HEK293T (cell line): ENCODE measurements around the gene ABR.
"Not testable (repeated sequence)": the region's sequence is repeated elsewhere in the genome, so short reads cannot be mapped to it uniquely, and the experiment has no call there.

Experiments
- CTCF ChIA-PET: fragments of 350-600 bp; formaldehyde crosslinking; extraction: SDS; loops from one replicate; lab custom pipeline; 2021; ENCODE audit warnings: antibody characterized with exemption, inconsistent platforms; lab: Yijun Ruan, JAX
- POLR2A ChIA-PET: fragments of 350-600 bp; formaldehyde crosslinking; extraction: SDS; loops from one replicate; lab custom pipeline; 2020; ENCODE audit warnings: antibody characterized with exemption, inconsistent platforms; lab: Yijun Ruan, JAX
- DNase-seq: peaks from one replicate; pipeline ENCODE4 v3.0.0; 2012; ENCODE audit warnings: mixed read lengths; ENCODE audit errors: extremely low spot score
- ARNT ChIP-seq: fragments of 450-650 bp; IDR thresholded peaks from 2 replicates; pipeline ENCODE4 v1.6.1; 2017; ENCODE audit warnings: mild to moderate bottlenecking
- BHLHE40 ChIP-seq: fragments of 450-650 bp; IDR thresholded peaks from 2 replicates; pipeline ENCODE4 v1.6.1; 2016; ENCODE audit warnings: mild to moderate bottlenecking, moderate library complexity, borderline replicate concordance
- CTBP1 ChIP-seq: fragments of 450-650 bp; IDR thresholded peaks from 2 replicates; pipeline ENCODE4 v1.6.1; 2016; ENCODE audit warnings: borderline replicate concordance
- ELF4 ChIP-seq: fragments of 450-650 bp; IDR thresholded peaks from 2 replicates; pipeline ENCODE4 v1.6.1; 2017; ENCODE audit warnings: antibody characterized with exemption
- FOXA1 ChIP-seq: fragments of 450-650 bp; IDR thresholded peaks from 2 replicates; pipeline ENCODE4 v1.6.1; 2016; ENCODE audit warnings: mild to moderate bottlenecking
- FOXK2 ChIP-seq: fragments of 450-650 bp; IDR thresholded peaks from 2 replicates; pipeline ENCODE4 v1.6.1; 2016; ENCODE audit warnings: mild to moderate bottlenecking
- FOXM1 ChIP-seq: fragments of 450-650 bp; IDR thresholded peaks from 2 replicates; pipeline ENCODE4 v1.6.1; 2017; ENCODE audit warnings: mild to moderate bottlenecking, borderline replicate concordance
- HDGF ChIP-seq: fragments of 450-650 bp; IDR thresholded peaks from 2 replicates; pipeline ENCODE4 v1.6.1; 2017; ENCODE audit warnings: antibody characterized with exemption, borderline replicate concordance
- L3MBTL2 ChIP-seq: fragments of 450-650 bp; conservative IDR thresholded peaks from 2 replicates; pipeline ENCODE4 v1.6.1; 2016; ENCODE audit warnings: mild to moderate bottlenecking
- LEF1 ChIP-seq: fragments of 450-650 bp; IDR thresholded peaks from 2 replicates; pipeline ENCODE4 v1.6.1; 2017; ENCODE audit warnings: mild to moderate bottlenecking, borderline replicate concordance
- NFRKB ChIP-seq: fragments of 450-650 bp; IDR thresholded peaks from 2 replicates; pipeline ENCODE4 v1.6.1; 2016; ENCODE audit warnings: mild to moderate bottlenecking, moderate library complexity
- SP1 ChIP-seq: fragments of 450-650 bp; IDR thresholded peaks from 2 replicates; pipeline ENCODE4 v1.6.1; 2017
- SUZ12 ChIP-seq: fragments of 450-650 bp; IDR thresholded peaks from 2 replicates; pipeline ENCODE4 v1.6.1; 2016; ENCODE audit warnings: mild to moderate bottlenecking
- TARDBP ChIP-seq: fragments of 450-650 bp; IDR thresholded peaks from 2 replicates; pipeline ENCODE4 v1.6.1; 2016
- ZNF384 ChIP-seq: fragments of 450-650 bp; IDR thresholded peaks from 2 replicates; pipeline ENCODE4 v1.6.1; 2016
- TF ChIP-seq, protein P1 (sequence below): fragments of 450-650 bp; IDR thresholded peaks from 2 replicates; pipeline ENCODE4 v1.6.1; 2016

ABR gene

DNA sequence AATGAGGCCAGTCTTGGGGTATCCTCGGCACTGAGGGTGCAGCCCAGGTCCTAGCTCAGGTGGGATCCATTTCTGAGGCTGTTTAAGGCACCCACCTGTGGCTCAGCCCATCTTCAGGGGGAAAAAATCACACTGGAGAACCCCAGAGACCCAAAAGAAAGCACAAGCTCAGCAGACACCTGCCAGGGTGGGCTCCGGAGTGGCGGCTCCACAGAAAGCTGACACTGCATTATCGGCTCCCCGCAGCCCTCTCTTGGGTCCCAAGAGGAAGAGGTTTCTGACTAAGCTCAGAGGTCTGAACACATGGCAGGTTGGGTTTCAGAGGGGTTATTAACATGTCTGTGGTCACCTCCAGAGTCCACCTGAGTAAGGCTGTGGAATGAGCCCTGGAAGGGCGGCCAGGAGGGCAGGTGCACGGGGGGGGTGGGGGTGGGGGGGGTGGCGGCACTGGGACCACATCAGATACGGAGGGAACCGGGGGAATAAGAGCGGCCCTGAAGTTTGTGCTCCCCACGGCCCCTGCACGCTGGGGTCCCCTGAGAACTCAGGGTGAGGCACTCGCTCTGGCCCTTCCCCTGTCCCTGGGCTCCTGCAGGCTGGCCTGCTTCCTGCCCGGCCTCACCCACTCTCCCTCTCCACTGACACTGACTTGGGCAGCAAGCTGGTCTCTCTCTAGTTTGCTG lies 103.3 kb downstream of the ABR start:
- DNase-seq = no peak
- ChIA-PET CTCF (interaction anchor here (0.7 to 1.9 kb wide), 2 partner anchors 20 to 35 kb away, joined by 3 to 10 read pairs; no protein-coding TSS in a partner anchor), POLR2A (no interaction called here)
- no peak for TF ChIP-seq L3MBTL2
- TF ChIP-seq CTBP1 = no peak
- TF ChIP-seq ELF4 = no peak
- no peak for TF ChIP-seq FOXA1
- no peak for TF ChIP-seq FOXK2
- TF ChIP-seq, protein P1, sequence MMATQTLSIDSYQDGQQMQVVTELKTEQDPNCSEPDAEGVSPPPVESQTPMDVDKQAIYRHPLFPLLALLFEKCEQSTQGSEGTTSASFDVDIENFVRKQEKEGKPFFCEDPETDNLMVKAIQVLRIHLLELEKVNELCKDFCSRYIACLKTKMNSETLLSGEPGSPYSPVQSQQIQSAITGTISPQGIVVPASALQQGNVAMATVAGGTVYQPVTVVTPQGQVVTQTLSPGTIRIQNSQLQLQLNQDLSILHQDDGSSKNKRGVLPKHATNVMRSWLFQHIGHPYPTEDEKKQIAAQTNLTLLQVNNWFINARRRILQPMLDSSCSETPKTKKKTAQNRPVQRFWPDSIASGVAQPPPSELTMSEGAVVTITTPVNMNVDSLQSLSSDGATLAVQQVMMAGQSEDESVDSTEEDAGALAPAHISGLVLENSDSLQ = no peak
- TF ChIP-seq FOXM1 = no peak
- no peak for TF ChIP-seq TARDBP
- TF ChIP-seq ZNF384 = no peak
- TF ChIP-seq SP1 = no peak
- TF ChIP-seq HDGF = no peak
- TF ChIP-seq BHLHE40 = no peak
- no peak for TF ChIP-seq LEF1
- TF ChIP-seq NFRKB = no peak

DNA sequence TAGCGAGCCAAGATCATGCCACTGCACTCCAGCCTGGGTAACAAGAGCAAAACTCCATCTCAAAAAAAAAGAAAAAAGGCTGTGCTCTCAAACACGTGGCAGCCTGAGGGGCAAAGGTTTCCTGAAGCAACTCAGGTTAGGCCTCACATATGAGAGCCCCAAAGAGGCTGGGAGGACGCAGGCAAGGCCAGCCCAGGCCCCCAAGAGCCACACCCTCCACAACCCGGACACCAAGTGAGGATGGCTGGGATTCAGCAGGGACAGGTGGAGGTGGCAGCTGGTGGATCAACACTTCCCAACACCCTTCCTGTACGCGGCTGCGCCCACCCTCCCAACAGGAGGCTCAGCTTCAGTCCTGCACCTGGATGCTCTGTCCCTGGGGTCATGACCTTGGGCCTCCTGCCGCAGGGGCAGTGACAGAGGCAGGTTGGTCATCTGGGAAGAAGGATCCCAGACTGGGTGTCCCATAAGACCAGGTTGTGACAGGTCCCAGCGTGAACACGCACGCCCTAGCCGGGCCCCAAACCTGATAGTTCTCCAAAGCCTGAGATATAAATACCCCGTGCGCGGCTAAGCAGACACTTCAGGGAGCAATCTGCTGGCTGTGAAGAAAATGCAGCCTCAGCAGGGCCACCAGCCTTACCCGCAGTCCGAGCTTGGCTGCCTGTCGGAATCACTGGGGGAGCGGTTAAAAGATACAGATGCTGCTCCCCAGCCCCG lies 104.7 kb downstream of the ABR start:
- no peak for DNase-seq
- ChIA-PET CTCF (interaction anchor here (1.9 kb wide), 1 partner anchor 19 kb away, joined by 10 read pairs; no protein-coding TSS in a partner anchor), POLR2A (no interaction called here)
- TF ChIP-seq SUZ12 (no peak), SP1 (no peak), HDGF (no peak), CTBP1 (no peak), ELF4 (no peak), ARNT (no peak), FOXA1 (no peak), LEF1 (no peak), ZNF384 (no peak), L3MBTL2 (no peak), NFRKB (no peak), TARDBP (no peak), BHLHE40 (no peak), FOXK2 (no peak)
- TF ChIP-seq, protein P1 = no peak

DNA sequence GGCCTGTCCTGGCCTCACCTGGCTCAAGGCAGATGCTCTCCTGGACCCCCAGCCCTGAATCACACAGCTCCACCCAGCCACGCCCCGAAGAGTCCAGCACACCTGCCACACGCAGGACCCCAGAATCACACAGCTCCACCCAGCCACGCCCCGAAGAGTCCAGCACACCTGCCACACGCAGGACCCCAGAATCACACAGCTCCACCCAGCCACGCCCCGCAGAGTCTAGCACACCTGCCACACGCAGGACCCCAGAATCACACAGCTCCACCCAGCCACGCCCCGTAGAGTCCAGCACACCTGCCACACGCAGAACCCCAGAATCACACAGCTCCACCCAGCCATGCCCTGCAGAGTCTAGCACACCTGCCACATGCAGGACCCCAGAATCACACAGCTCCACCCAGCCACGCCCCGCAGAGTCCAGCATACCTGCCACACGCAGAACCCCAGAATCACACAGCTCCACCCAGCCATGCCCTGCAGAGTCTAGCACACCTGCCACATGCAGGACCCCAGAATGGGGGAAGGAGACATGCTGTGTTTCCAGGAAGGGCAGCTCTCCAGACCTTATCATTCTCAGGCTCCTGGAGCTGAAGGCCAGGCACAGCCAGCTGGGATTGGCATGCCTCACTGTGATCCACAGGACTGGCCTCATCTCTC lies 105.7 kb downstream of the ABR start:
- CTCF ChIA-PET = interaction anchor here (0.7 kb wide), 1 partner anchor 18 kb away, joined by 3 read pairs; no protein-coding TSS in a partner anchor
- POLR2A ChIA-PET, DNase-seq: not testable (repeated sequence)

DNA sequence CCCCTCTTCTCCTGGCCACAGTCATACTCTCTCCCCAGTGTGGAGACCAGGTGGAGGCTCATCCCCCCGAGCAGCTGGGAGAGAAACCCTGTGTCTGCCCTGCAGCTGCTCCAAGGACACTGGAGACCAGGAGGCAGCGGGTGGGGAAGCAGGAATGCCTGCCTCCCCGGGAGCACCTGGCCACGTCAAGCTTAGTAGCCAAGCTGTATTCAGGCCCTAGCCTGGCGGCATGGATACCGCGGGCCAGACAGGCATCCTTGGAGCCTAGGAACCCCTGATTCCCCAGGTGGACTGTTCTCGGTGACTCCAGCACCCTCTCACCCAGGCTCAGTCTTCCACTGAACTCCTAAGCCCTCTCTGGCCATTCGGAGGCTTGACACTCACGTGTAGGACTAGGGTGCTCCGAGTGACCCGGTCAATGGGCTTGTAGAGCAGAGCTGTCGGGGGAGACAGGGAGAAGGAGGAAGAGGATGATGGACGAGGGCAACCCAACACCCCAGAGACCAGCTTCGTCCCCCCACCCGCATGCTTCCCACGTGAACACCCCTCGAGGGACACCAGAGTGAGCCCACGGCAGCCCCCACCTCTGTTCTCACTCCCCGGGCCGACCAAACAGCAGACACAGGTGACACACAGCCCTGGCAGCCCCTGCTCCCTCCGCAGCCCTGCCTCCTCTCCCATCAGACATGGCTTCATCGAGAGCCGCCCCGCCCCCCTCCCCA lies 106.4 kb downstream of the ABR start:
- CTCF ChIA-PET = interaction anchor here (0.7 kb wide), 1 partner anchor 17 kb away, joined by 3 read pairs; no protein-coding TSS in a partner anchor
- no peak for DNase-seq
- POLR2A ChIA-PET = no interaction called here
- TF ChIP-seq SUZ12 = no peak
- TF ChIP-seq ZNF384 = no peak
- TF ChIP-seq TARDBP = no peak
- no peak for TF ChIP-seq L3MBTL2
- no peak for TF ChIP-seq HDGF
- TF ChIP-seq ELF4 = no peak
- TF ChIP-seq FOXA1 = no peak
- TF ChIP-seq ARNT = no peak
- no peak for TF ChIP-seq FOXM1
- TF ChIP-seq SP1 = no peak
- TF ChIP-seq, protein P1 = no peak
- no peak for TF ChIP-seq LEF1
- TF ChIP-seq FOXK2 = no peak
- no peak for TF ChIP-seq NFRKB
- no peak for TF ChIP-seq BHLHE40
- TF ChIP-seq CTBP1 = no peak

DNA sequence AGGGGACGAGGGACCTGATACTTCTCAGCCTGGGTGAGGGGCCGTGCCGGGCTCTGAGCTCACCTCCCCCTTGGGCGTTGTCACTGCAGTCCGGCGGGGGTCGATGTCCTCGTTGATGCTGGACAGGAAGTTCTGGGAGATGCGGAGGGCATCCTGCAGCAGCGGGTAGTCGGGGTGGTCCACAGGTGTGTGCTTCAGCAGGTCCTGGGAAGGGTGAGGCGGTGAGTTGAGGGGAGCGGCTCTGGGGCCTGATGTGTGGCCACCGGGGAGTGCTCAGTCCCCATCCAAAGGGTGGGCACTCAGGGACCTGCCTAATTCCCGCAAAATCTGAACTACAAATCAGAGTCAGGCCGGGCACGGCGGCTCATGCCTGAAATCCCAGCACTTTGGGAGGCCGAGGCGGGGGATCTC lies 107.2 kb downstream of the ABR start:
- POLR2A ChIA-PET = no interaction called here
- CTCF ChIA-PET = no interaction called here
- no peak for TF ChIP-seq LEF1
- TF ChIP-seq SP1 = no peak
- no peak for TF ChIP-seq NFRKB
- no peak for TF ChIP-seq ZNF384
- TF ChIP-seq FOXK2 = no peak
- no peak for TF ChIP-seq HDGF
- no peak for TF ChIP-seq TARDBP
- TF ChIP-seq, protein P1 = no peak
- no peak for TF ChIP-seq FOXA1
- no peak for TF ChIP-seq ARNT
- no peak for TF ChIP-seq FOXM1
- no peak for TF ChIP-seq BHLHE40
- no peak for TF ChIP-seq SUZ12
- no peak for TF ChIP-seq L3MBTL2
- TF ChIP-seq ELF4 = no peak
- no peak for TF ChIP-seq CTBP1
- no peak for DNase-seq
